Calu3 (cell line): ENCODE measurements around the gene LAMTOR5. TPM values are rescaled to one million over a fixed set of nuclear protein-coding genes. Genes with fewer than 3 reads are reported as not detected.
"Not testable (repeated sequence)": the region's sequence is repeated elsewhere in the genome, so short reads cannot be mapped to it uniquely, and the experiment has no call there.

Experiments
- BruUV-seq: library from RNA; stranded (reverse); fragments of 400-500 nt; replicated peaks from 2 replicates; lab custom pipeline; 2021; lab: Mats Ljungman, UMichigan
- CTCF ChIA-PET: fragments of 300-600 bp; sonication (Branson Sonifier 250); formaldehyde crosslinking; loops from one replicate; lab custom pipeline; 2022; ENCODE audit warnings: antibody characterized with exemption; lab: Charles Lee
- DNase-seq: peaks from one replicate; pipeline ENCODE4 v3.0.0; 2022
- H3K27ac Mint-ChIP-seq: one replicate; pipeline ENCODE4 v1.8.0; 2022; ENCODE audit warnings: mixed read lengths; ENCODE audit not compliant: unreplicated experiment
- H3K27me3 Mint-ChIP-seq: one replicate; pipeline ENCODE4 v1.8.0; 2022; ENCODE audit warnings: mixed read lengths; ENCODE audit not compliant: unreplicated experiment
- H3K36me3 Mint-ChIP-seq: one replicate; pipeline ENCODE4 v1.8.0; 2022; ENCODE audit warnings: mild to moderate bottlenecking, moderate library complexity, mixed read lengths; ENCODE audit not compliant: insufficient read depth, unreplicated experiment
- H3K4me1 Mint-ChIP-seq: one replicate; pipeline ENCODE4 v1.8.0; 2022; ENCODE audit warnings: mild to moderate bottlenecking, low read depth, mixed read lengths; ENCODE audit not compliant: unreplicated experiment
- H3K4me3 Mint-ChIP-seq: one replicate; pipeline ENCODE4 v1.8.0; 2022; ENCODE audit warnings: mild to moderate bottlenecking, low read depth, moderate library complexity, mixed read lengths; ENCODE audit not compliant: unreplicated experiment
- H3K9me3 Mint-ChIP-seq: one replicate; pipeline ENCODE4 v1.8.0; 2022; ENCODE audit warnings: low read depth, mixed read lengths; ENCODE audit not compliant: unreplicated experiment
- intact Hi-C: fragments of 100-400 bp; cut with micrococcal nuclease; formaldehyde crosslinking; loops from one replicate; pipeline ENCODE4 v1.10.0; 2022; ENCODE audit not compliant: unreplicated experiment
- total RNA-seq: library from RNA; stranded (reverse); gene quantifications from 2 replicates; pipeline ENCODE4 v1.2.3, GENCODE V29; 2022
- TF ChIP-seq, protein P1 (sequence below): fragments of 200-600 bp; IDR thresholded peaks from one replicate; pipeline ENCODE4 v1.8.0; 2022; ENCODE audit warnings: antibody characterized with exemption; ENCODE audit not compliant: unreplicated experiment

LAMTOR5 gene
- total RNA-seq, 1 experiment from 2014 or later, result 87.4 TPM

DNA sequence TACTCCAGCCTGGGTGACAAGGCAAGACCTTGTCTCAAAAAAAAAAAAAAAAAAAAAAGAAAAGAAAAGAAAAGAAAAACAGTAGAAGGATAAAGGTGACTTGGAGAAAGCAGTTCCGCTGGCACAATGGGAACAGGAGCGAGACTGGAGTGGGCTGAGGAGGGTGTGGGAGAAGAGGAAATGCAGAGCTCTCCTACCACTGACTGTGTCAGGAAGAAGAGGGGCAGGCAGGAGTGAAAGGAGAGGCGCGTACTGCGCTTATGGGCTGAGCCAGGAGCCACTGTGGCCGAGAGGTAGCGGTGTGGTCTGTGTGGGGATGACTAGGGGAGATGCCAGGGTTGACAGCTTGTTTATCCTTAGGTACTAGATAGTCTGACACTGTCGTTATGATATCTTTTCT is 37.1 kb upstream of the LAMTOR5 start:
- CTCF ChIA-PET, result interaction anchor here (0.7 kb wide), 1 partner anchor 342 kb away, joined by 7 read pairs; no protein-coding TSS in a partner anchor
- Mint-ChIP-seq H3K4me3 (no peak overlapping the region), H3K27ac (no peak overlapping the region), H3K4me1 (no peaks in the 10 kb centered on the region), H3K9me3 (no peaks in the 10 kb centered on the region), H3K27me3 (peaks cover 70% of the 10 kb centered on the region), H3K36me3 (no peaks in the 10 kb centered on the region)
- DNase-seq, result no peak
- TF ChIP-seq, protein P1, sequence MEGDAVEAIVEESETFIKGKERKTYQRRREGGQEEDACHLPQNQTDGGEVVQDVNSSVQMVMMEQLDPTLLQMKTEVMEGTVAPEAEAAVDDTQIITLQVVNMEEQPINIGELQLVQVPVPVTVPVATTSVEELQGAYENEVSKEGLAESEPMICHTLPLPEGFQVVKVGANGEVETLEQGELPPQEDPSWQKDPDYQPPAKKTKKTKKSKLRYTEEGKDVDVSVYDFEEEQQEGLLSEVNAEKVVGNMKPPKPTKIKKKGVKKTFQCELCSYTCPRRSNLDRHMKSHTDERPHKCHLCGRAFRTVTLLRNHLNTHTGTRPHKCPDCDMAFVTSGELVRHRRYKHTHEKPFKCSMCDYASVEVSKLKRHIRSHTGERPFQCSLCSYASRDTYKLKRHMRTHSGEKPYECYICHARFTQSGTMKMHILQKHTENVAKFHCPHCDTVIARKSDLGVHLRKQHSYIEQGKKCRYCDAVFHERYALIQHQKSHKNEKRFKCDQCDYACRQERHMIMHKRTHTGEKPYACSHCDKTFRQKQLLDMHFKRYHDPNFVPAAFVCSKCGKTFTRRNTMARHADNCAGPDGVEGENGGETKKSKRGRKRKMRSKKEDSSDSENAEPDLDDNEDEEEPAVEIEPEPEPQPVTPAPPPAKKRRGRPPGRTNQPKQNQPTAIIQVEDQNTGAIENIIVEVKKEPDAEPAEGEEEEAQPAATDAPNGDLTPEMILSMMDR, result no peak
- intact Hi-C loops, result no loop called here
- BruUV-seq, result no TSS peak

DNA sequence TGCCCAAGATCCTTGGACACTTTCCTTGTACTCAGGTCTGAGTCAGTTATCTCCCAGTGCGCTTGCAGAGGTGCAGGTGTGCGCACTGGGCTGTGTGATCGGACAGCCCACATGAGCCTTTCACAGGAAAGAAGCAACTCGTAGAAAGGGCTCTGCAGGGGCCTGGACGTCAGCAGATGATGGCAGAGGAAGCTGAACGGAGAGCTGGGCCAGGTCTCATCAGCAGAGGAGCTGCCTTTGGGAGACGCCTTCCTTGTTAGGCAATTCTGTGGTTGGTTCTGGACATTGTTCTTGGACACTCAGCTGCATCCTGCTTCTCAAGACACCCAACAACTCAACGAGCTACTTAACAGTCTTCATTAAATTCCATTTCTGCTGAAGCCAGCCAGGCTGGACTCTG is 36.0 kb upstream of the LAMTOR5 start:
- BruUV-seq, result no TSS peak

DNA sequence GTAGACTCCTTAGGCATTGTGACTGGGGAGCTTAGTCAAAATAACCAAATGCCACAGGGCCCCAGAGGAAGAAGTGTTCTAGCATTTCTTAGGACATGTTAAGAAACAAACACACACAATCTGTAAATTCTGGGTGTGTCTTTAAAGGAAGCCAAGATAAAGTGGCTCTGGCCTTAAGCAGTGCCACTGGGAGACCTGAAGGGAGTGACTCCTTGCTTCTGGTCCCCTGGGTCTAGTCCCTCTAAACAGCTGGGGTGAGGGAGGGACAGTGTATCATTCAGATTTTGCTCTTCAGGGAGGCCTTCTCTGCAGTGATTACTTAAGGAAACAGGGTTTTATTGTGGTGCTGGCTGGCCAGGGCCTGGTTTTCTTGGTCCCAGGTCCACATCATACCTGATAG is 34.4 kb upstream of the LAMTOR5 start:
- Mint-ChIP-seq H3K36me3 (no peaks in the 10 kb centered on the region), H3K27ac (no peak overlapping the region), H3K9me3 (no peaks in the 10 kb centered on the region), H3K4me1 (no peaks in the 10 kb centered on the region), H3K4me3 (no peak overlapping the region), H3K27me3 (peaks cover 43% of the 10 kb centered on the region)
- TF ChIP-seq, protein P1, result no peak
- CTCF ChIA-PET, result interaction anchor here (2.2 kb wide), 1 partner anchor 18 kb away, joined by 5 read pairs; no protein-coding TSS in a partner anchor
- no peak for DNase-seq
- BruUV-seq, result no TSS peak
- intact Hi-C loops, result no loop called here

More for the DNA sequence above, 36.0 kb upstream of the LAMTOR5 start:
- H3K27ac Mint-ChIP-seq, result no peak overlapping the region
- TF ChIP-seq, protein P1, result no peak
- H3K4me1 Mint-ChIP-seq, result no peaks in the 10 kb centered on the region
- DNase-seq, result no peak
- H3K36me3 Mint-ChIP-seq, result no peaks in the 10 kb centered on the region
- intact Hi-C loops, result no loop called here
- no peak overlapping the region for H3K4me3 Mint-ChIP-seq
- H3K27me3 Mint-ChIP-seq, result peaks cover 59% of the 10 kb centered on the region
- no peaks in the 10 kb centered on the region for H3K9me3 Mint-ChIP-seq
- CTCF ChIA-PET, result no interaction called here

DNA sequence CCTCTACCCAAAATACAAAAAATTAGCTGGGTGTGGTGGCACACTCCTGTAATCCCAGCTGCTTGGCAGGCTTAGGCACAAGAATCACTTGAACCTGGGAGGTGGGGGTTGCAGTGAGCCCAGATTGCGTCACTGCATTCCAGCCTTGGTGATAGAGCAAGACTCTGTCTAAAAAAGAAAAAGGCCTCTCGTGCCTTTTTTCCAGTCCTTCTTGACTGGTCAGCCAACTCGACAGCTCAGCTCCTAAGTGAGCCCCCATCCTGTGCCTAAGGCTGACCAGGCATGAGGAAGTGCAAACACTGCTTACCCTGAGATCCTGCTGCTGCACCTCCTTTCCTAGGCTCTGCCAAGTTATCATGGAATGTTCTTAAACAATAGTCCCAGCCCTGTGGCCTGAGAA is 33.4 kb upstream of the LAMTOR5 start:
- no peaks in the 10 kb centered on the region for H3K4me1 Mint-ChIP-seq
- H3K4me3 Mint-ChIP-seq, result no peak overlapping the region
- intact Hi-C loops, result no loop called here
- H3K27ac Mint-ChIP-seq, result no peak overlapping the region
- CTCF ChIA-PET, result interaction anchor here (0.5 to 2.2 kb wide), 3 partner anchors 19 to 1197 kb away, joined by 3 to 5 read pairs (median 3); no protein-coding TSS in a partner anchor
- no TSS peak for BruUV-seq
- no peaks in the 10 kb centered on the region for H3K36me3 Mint-ChIP-seq
- no peaks in the 10 kb centered on the region for H3K9me3 Mint-ChIP-seq
- peaks cover 36% of the 10 kb centered on the region for H3K27me3 Mint-ChIP-seq
- TF ChIP-seq, protein P1, result no peak
- DNase-seq, result peak; percentile 43

DNA sequence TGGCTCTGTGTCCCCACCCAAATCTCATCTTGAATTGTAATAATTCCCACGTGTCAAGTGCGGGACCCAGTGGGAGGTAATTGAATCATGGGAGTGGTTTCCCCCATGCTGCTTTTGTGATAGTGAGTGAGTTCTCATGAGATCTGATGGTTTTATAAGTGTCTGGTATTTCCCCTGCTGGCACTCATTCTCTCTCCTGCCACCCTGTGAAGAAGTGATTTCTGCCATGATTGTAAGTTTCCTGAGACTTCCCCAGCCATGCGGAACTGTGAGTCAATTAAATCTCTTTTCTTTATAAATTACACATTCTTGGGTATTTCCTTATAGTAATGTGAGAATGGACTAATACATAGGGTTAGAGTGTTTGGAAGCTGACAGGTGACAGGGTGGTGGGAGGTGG is 32.4 kb upstream of the LAMTOR5 start:
- DNase-seq, H3K36me3 Mint-ChIP-seq, H3K4me3 Mint-ChIP-seq, intact Hi-C loops, BruUV-seq, H3K9me3 Mint-ChIP-seq, H3K27ac Mint-ChIP-seq, H3K4me1 Mint-ChIP-seq: not testable (repeated sequence)
- CTCF ChIA-PET, result interaction anchor here (1.0 to 2.2 kb wide), 2 partner anchors 20 to 24 kb away, joined by 3 to 5 read pairs; no protein-coding TSS in a partner anchor
- H3K27me3 Mint-ChIP-seq, result peaks cover 28% of the 10 kb centered on the region
